ENCODE measurements around the gene AGGF1.

The AGGF1 gene

GRCh38 chr5:77022511-77023417 lies 7.4 kb upstream of the AGGF1 start:
- H3K4me3 ChIP-seq (ENCODE audit: control insufficient read depth, low read depth, low read length) = no peak overlapping the region
- no peak for DNase-seq (ENCODE audit: low read depth)
- TF ChIP-seq CTCF (conservative IDR thresholded peaks at IDR 0.05; ENCODE audit: control insufficient read depth, insufficient read depth, low read depth, low read length) = no peak

DNA sequence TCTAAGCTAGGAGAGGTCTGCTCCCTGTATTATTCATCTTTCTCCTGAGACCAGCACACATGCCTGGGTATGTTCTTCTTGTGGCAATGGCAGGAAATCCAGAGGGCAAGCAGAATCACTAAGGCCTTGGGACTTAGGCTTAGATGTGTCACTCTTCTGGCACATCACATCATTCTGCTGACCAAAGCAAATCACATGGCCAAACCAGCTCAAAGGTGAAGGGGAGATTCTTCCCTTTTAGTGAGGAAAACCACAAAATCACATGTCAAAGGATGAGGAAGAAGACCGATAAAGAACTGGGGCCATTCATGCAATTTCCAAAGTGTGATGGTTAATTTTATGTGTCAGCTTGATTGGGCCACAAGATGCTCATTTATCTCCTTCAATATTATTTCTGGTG lies 5.7 kb upstream of the AGGF1 start:
- TF ChIP-seq CTCF (conservative IDR thresholded peaks at IDR 0.05; ENCODE audit: control insufficient read depth, insufficient read depth, low read depth, low read length) = no peak
- peak; percentile 5 for DNase-seq (ENCODE audit: low read depth)
- no peak overlapping the region for H3K4me3 ChIP-seq (ENCODE audit: control insufficient read depth, low read depth, low read length)

DNA sequence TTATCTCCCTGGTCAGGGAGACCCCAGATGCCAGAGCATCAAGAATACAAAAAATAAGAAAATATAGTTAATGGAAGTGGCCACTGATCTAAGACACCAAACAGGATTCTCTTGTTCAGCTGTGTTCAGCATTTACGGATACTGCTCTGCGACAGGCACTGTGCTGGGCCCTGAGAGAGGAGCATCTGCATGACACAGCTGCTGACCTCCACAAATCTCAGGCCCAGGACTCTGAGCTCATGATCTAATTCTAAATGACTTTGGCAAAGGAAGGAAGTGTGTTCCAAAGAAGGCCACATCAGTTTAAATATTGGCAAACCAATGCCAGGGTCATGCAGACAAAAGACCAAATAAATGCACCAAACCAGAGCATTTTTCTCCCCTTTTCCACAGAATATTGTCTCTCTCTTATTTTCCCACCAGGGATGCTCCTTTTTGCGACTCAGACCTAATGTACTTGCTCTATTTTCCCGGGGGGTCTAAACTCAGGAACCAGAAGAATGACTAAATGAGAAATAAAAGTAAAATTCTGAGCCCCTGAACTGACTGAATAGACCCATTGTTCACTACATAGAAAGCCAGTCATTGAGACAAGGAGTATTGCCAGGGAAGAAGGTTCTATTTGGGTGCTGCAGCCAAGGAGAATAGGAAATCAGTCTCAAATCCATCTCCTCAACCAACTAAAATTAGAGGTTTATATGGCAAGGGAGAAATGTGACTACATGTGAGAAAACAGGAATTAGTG lies 1.4 kb upstream of the AGGF1 start:
- no peak for DNase-seq (ENCODE audit: low read depth)
- H3K4me3 ChIP-seq (ENCODE audit: control insufficient read depth, low read depth, low read length) = no peak overlapping the region
- TF ChIP-seq CTCF (conservative IDR thresholded peaks at IDR 0.05; ENCODE audit: control insufficient read depth, insufficient read depth, low read depth, low read length) = no peak

DNA sequence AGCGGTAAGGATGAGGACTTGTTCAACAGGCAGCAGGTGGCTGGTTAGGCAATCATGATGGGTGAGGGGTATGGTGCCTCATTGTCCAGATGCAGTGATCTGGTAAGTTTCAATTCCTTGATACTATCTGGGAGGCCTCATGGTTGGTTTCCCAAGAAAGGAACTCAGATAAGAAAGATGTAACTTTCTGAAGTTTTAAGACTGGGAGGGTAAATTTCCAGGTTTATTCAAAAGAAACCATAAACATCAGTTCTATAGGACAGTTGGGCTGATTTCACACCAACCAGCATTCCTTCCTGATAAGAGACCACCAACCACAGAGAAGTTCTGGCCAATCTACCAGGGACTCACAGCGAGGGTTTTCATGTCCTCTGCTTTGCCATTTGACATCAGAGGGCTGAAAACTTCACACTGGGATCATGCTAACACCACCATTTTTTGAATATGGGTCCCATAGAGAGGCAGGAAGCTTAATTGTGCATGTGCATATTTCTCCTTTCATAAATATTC lies 773 bp upstream of the AGGF1 start:
- H3K4me3 ChIP-seq (ENCODE audit: control insufficient read depth, low read depth, low read length) = no peak overlapping the region
- no peak for DNase-seq (ENCODE audit: low read depth)
- TF ChIP-seq CTCF (conservative IDR thresholded peaks at IDR 0.05; ENCODE audit: control insufficient read depth, insufficient read depth, low read depth, low read length) = no peak

DNA sequence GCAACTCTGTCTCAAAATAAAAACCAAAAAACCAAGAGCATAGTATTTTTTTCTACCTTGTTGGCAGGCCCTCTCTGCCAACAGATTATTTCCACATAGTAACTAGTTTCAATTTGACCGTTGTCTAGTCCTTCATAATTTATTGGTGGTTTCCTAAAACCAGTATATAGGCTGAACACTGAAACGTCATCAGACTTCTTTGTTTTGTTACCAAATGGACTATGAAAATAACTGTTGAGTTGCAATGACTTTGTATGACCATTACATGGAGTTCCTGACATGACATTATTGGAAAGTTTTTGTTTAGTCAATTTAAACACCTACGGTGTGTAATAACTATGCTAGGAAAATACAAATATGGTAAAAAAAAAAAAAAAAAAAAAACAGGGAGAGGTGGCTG lies 1.7 kb downstream of the AGGF1 start:
- H3K4me3 ChIP-seq (ENCODE audit: control insufficient read depth, low read depth, low read length) = no peak overlapping the region
- DNase-seq (ENCODE audit: low read depth) = no peak
- TF ChIP-seq CTCF (conservative IDR thresholded peaks at IDR 0.05; ENCODE audit: control insufficient read depth, insufficient read depth, low read depth, low read length) = no peak

- H3K4me3 ChIP-seq (ENCODE audit: control insufficient read depth, low read depth, low read length) = no peak overlapping the region
- no peak for TF ChIP-seq CTCF (conservative IDR thresholded peaks at IDR 0.05; ENCODE audit: control insufficient read depth, insufficient read depth, low read depth, low read length)
- no peak for DNase-seq (ENCODE audit: low read depth)
These were observed 2.4 kb downstream of the AGGF1 start for GRCh38 chr5:77032635-77033034.
